ENCODE data around the gene BTNL2. TPM values are rescaled to one million over a fixed set of nuclear protein-coding genes. Genes with fewer than 3 reads are reported as not detected.
A peak's percentile ranks its signal among the peaks of the same experiment; 100 is the strongest.
"Not testable (repeated sequence)": the region's sequence is repeated elsewhere in the genome, so short reads cannot be mapped to it uniquely, and the experiment has no call there.

Gene BTNL2, protein sequence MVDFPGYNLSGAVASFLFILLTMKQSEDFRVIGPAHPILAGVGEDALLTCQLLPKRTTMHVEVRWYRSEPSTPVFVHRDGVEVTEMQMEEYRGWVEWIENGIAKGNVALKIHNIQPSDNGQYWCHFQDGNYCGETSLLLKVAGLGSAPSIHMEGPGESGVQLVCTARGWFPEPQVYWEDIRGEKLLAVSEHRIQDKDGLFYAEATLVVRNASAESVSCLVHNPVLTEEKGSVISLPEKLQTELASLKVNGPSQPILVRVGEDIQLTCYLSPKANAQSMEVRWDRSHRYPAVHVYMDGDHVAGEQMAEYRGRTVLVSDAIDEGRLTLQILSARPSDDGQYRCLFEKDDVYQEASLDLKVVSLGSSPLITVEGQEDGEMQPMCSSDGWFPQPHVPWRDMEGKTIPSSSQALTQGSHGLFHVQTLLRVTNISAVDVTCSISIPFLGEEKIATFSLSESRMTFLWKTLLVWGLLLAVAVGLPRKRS
- polyA plus RNA-seq (ENCODE audit: insufficient read length): 0.28 TPM

DNA sequence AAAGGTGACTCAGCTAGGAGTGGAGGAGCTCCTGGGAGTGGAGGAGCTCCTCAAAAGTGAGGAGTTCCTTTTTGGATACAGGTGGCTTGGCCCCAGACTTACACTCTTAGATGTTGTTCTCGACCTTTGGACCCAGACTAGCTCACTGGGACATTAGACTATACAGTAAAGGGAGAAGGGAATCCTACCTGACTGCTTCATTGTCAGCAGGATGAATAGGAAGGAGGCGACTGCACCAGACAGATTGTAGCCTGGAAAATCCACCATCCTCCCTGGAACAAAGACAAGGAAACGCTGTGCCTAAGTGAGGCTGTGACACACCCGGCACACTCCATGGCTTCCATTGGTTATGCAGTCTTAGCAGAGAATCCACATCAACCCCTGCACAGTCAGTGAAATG lies at the start of gene BTNL2:
Gene BTNL2 (minus strand): TSS at position 325 of the 400 bp plus-strand sequence. CDS start 58 bp downstream, at position 267.
- DNase-seq: no peak

DNA sequence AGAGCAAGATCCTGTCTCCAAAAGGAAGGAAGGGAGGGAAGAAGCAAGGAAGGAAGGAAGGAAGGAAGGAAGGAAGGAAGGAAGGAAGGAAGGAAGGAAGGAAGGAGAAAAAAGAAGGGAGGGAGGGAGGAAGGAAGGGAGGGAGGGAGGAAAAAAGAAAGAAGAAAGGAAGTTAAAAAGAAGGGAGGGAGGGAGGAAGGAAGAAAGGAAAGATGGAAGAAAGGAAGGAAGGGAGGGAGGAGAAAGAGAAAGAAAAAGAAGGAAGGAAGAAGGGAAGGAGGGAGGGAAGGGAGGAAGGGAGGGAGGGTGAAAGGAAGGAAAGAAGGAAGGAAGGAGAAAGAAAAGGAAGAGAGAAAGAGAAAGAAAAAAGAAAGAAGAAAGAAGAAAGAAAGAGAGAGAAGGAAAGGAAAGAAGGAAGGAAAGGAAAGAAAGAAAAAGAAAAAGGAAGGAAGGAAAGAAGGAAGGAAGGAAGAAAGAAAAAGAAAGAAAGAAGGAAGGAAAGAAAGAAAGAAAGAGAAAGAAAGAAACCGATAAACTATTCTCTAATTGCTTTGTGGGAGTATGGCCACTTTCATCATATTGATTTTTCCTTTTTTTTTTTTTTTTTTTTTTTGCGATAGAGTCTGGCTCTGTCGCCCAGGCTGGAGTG lies 42.2 kb upstream of the BTNL2 start:
- no peak for DNase-seq

DNA sequence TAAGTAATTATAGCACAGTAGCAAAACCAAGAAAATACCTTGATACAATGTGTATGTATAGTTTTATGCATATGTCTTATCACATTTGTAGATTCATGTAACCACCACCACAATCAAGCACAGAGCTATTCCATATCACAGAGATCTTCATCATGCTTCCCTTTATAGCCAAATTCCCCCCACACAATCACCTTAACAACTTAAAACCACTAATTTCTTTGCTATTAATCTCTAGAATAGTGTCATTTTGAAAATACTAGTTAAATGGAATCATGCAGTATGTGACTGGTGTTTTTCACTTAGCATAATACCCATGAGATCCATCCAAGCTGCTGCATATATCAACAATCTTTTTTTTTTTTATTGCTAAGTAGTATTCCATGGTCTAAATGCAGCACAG lies 41.0 kb upstream of the BTNL2 start:
- DNase-seq: no peak

DNA sequence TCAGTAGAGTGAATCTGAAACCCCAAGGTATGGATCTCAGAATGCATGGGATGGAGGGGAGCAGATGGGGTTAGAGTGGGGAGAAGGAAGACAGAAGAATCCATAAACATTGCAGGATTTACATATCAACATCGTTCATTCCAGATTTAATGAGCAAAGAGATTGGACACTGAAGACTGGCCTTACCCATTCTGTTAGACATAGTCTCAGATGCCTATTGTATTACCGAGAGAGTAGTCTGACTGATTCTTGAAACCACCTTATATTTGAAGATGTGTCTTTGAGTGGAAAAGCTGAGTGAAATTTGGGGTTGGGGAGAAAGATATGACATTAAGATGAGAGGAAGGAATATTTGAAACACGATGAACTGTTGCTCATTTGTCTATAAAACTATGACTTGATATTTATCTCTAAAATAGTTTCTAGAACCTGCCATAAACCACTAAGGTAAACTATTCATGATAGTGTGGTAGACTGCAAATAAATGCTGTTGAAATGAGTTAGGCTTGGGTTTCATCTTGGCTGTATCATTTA lies 38.4 kb upstream of the BTNL2 start:
- no peak for DNase-seq

DNA sequence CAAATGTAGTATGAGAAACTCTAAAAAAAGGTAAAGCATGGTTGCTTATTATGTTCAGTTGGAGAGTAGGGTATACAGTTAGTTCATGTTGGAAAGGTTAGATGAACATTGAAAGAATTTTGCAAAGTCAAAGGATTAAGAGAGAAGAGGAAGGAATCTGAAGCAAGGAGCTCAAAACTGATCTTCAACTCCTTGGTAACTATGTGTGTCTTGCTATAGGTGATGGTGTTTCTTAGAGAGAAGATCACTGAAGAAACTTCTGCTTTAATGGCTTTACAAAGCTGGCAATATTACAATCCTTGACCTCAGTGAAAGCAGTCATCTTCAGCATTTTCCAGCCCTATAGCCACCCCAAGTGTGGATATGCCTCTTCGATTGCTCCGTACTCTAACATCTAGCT lies 37.5 kb upstream of the BTNL2 start:
- no peak for DNase-seq

DNA sequence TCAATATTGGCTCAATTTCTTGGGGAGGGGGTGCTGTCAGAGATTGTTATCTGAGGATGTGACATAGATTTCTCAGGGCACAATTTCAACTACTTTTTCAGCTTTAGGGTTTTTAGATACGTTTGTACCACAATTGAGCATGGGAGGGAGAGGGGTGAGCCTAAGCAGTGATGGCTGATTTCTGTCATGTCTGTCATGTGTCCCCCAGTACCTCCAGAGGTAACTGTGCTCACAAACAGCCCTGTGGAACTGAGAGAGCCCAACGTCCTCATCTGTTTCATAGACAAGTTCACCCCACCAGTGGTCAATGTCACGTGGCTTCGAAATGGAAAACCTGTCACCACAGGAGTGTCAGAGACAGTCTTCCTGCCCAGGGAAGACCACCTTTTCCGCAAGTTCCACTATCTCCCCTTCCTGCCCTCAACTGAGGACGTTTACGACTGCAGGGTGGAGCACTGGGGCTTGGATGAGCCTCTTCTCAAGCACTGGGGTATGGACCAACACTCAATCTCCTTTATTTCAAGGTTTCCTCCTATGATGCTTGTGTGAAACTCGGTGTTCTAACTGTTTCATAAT lies 36.1 kb upstream of the BTNL2 start:
- DNase-seq: no peak

DNA sequence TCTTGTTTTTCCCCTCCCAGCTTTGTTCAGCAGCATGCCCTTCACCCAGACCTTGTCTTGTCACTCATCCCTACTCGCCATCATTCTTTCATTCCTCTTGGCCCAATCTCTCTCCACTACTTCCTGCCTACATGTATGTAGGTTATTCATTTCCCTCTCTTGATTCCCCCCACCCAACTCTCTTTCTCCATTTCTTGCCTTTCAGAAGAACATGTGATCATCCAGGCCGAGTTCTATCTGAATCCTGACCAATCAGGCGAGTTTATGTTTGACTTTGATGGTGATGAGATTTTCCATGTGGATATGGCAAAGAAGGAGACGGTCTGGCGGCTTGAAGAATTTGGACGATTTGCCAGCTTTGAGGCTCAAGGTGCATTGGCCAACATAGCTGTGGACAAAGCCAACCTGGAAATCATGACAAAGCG lies 35.3 kb upstream of the BTNL2 start:
- DNase-seq: no peak

DNA sequence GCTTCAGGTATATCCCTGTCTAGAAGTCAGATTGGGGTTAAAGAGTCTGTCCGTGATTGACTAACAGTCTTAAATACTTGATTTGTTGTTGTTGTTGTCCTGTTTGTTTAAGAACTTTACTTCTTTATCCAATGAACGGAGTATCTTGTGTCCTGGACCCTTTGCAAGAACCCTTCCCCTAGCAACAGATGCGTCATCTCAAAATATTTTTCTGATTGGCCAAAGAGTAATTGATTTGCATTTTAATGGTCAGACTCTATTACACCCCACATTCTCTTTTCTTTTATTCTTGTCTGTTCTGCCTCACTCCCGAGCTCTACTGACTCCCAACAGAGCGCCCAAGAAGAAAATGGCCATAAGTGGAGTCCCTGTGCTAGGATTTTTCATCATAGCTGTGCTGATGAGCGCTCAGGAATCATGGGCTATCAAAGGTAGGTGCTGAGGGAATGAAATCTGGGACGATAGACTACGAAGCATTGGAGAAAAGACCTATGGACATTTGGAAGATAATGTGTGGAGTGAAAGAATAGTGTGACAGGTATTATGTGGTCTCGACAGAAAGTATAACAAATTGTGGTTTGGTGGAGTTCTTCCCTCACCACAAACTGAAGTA lies 32.7 kb upstream of the BTNL2 start, which contains the start of gene HLA-DRA:
Gene HLA-DRA (plus strand): TSS at position 286 of the 613 bp plus-strand sequence. CDS start 64 bp downstream, at position 350.
- DNase-seq: peak; percentile 41

DNA sequence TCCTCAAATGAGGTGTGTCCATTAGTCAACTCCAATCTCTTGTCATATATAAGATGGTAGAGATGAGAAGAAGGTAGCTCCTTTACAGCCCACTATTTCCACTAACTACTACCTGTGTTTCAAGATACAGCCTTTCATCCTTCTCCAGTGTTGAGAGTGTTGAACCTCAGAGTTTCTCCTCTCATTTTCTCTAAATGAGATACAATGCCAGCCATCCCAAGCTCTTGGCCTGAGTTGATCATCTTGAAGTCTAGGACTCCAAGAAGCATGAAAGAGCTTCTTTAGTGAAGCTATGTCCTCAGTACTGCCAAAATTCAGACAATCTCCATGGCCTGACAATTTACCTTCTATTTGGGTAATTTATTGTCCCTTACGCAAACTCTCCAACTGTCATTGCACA lies 32.2 kb upstream of the BTNL2 start:
- DNase-seq: no peak

DNA sequence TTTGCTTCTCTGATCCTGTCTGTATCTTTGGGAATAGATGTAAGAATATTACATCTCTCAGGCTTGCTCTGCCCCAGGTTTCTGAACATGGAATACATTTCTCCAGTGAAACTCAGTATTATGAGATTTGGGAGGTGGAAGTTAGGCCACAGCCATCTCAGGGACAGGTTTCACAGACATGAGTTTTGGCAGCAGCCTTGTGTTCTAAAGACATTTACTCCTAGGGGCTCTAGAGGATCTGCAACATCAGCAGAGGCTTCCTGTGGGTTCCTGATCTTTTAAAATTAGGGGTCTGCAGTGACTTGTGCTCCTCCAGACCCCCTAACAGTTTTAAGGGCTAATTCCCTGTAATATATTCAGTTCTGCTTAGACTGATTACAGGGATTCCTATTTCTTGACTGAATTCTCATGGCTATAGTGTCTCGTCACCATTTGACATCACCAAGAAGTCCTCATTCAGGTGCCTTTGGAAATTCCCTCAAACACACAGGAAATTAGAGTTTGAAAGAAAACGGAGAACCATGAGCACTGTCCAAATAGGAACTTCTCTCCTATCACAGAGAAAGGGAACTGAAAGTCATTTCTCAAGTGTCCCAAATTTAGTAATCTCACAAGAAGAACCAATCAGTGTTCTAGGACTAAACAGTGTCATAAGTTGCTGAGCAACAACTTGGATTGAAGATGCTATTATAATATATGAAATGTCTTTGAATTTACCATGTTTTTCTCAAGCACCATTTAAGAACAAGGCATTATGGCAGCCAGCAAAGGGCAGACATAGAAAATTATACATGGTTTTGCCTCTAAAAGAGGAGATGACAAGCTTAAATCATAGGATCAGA lies 30.2 kb upstream of the BTNL2 start:
- DNase-seq: no peak

DNA sequence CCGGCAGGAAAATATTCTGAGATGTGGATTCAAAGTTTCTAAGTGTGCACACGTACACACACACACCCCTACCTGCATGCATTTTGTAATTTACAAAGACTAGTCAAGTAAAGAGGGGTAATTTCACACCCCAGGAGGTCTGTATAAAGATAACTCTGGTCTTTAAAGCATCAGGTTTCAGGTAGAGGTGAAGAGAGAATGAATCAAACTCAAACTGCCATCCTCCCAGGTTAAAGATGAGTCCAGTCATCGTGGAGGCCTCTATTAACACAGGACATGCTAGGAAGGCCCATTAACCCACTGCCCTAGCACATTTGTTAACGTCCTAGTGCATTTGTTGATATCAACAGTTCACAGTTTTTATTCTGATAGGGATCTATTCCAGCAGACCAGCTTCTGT lies 29.2 kb upstream of the BTNL2 start:
- no peak for DNase-seq

DNA sequence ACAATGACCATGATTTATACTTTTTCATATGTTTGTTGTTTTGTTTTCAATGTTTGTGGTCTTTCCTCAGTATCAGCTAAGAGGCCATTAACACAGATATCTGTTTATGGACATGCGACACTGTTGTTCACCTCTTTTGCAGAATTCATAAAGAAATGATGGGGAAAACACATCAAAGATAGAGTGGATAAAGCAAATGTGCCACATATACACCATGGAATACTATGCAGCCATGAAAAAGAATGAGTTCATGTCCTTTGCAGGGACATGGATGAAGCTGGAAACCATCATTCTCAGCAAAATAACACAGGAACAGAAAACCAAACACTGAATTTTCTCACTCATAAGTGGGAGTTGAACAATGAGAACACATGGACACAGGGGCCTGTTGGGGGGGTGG lies 27.0 kb upstream of the BTNL2 start:
- DNase-seq: not testable (repeated sequence)

DNA sequence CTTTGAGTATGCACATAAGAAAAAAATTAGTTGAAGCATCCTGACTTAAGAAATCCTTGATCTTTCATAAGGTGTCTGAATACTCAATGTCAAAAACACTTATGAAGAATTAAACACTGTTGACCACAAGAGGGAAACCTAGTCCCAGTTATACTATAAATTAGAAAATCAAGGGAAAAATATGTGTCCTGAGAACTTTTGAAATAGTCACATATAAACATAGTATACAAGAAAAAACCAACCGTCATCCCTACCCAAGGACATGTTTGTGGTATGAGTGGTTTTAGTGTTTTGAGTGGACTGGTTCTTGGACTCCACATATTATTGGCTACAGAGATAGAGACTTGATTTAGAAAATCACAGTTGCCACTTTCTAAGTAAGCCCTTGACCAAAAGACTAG lies 25.1 kb upstream of the BTNL2 start:
- no peak for DNase-seq

DNA sequence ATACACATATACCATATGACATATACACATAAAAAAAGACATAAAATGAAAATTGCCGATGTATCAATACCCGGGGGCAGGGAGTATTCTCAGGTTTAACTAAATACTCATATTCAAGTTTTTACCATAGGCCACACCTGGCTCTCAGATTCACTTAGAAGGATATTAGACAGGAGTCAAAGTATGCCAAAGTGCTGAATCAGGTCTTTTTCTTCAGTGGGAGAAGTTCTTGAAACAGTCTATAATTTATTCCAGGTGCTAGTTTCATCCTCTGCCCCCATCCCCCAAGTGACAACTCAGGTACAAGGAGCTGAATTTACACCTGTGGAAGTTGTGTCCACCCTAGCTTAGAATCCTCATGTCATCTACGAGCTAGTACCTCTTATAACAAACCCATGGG lies 24.2 kb upstream of the BTNL2 start:
- DNase-seq: no peak

DNA sequence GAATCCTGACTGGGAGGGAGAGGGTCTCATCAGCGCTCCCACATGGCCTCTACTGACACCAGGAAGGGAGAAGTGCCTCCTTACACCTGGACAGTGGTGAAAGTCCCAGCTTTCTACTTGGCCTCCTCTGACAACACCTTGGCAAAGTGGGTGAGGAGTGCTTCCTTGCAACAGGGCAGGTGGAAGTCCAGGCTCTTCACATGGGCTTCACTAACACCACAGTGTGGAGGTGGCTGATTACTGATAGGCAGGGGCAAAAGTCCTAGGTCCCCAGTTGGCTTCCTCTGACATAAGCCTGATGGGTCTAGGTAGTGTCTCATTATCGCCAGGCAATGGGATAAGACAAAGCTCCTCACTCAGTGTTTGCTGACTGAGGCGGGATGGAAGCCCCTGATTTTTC lies 23.2 kb upstream of the BTNL2 start:
- DNase-seq: no peak

DNA sequence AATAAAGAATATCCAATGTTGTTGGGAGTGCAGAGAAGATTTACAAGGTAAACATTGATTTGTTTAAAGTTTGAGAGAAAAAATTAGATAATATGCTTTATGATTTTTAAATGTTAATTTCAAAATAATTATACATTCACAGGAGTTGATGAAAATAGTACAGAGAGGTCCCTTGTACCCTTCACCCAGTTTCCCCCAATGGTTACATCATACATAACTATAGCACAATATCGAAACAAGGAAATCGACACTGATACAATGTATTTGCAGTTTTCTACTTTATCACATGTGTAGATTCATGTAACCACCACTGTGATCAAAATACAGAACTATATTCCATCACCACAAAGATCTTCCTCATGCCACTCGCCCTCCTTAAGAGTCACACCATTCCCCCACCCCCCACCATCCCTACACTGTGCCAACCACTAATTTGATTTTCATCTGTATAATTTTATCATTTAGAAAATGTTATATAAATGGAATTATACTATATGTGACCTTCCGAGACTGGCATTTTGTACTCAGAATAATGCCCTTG lies 21.0 kb upstream of the BTNL2 start:
- no peak for DNase-seq

DNA sequence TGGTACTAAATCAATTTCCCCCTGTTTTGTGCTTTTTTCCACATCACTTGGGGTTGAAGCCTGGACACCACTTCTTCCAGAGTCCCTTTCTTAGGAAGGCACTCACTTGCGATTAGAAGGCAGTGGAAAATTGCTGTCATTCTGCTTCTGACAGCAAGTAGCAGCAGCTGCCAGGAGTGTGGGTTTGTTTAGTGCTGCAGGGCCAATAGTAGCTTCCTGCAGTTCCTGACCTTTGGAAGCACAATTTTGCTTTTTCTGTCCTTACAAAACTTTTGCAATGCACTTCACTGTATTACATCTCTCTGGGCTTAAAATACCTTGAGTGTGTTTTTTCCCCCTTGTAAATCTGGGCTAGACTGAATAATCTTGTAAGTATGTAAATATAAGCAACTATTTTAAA lies 20.2 kb upstream of the BTNL2 start:
- no peak for DNase-seq

DNA sequence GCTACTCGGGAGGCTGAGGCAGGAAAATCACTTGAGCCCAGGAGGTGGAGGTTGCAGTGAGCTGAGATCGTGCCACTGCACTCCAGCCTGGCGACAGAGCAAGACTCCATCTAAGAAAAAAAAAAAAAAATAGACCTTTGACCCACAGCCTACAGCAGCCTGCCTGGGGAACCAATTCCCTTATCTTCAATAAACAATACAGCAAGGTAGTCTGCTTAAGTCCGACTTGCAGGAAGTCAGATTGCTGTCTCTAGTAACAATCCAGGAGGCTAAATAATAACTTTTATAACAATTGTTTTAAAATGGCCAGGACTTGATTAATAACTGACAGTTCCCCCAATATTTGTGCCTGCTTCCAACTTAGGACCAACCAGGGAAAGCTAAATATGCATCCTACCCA lies 19.4 kb upstream of the BTNL2 start:
- DNase-seq: no peak

DNA sequence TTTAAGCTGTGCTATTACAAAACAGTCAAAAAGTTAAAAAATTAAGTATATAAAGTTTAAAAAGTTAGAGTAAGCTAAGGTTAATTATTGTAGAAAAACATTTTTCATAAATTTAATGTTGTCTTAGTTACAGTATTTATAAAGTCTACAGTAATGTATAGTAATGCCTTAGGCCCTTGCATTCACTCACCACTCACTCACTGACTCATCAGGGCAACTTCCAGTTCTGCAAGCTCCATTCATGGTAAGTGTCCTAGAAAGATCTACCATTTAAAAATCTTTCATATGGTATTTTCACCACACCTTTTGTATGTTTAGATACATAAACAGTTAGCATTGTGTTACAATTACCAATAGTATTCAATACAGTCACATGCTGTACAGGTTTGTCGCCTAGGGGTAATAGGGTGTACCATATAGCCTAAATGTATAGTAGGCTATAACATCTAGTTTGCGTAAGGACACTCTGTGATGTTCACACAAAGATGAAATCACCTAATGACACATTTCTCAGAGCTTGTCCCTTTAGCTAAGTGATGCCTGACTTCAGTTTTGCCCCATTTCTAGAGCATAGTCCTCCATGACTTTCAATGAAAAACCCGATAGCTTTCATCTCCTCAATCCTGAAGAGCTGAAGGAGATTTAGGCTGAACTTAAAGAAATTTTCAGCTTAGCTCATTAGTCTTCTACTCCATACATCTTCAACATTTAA lies 17.8 kb upstream of the BTNL2 start:
- no peak for DNase-seq

DNA sequence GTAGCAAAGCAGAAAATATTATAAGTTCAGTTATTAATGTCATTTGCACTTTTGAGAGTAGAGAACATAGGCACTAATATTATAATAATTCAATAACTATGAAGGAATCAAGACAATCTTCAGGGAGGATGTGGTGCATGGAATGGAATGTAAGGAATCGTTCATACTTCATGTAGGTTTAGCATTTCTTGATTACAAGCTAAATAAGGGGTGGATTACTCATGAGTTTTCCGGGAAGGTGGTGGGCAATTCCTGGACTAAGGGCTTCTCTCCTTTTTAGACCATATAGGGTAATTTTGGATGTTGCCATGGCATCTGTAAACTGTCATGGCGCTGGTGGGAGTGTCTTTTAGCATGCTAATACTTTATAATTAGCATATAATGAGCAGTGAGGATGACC lies 9.1 kb upstream of the BTNL2 start:
- no peak for DNase-seq

DNA sequence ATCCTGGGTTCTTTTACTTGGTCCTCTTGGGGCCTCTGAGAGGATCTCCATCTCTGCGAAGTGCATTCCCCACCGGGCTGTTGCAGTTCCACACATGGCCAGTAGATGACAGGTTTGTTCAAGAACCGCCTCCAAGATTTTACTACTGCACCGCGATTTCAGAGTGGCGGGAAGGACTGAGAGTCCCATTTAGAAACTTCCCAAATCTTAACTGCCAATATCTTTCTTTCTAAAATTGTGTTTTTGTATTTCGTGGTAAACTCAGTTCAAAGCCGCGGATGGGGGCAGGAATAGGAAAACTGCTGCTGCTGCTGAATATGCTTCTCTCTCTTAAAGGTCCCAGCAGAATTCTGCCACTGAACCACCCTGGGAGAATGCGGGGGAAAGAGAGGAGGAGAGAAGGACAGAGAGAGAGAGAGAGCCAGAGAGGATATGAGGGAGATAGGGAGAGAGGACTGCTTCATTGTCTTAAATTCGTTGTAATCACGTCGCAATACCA lies 8.6 kb upstream of the BTNL2 start:
- DNase-seq: peak; percentile 68

Data from hindlimb muscle (tissue), 1 donor.